SK-N-SH (cell line): Measurements from ENCODE around the gene ZFP64.

Experiments used
- CHD2 ChIP-seq: fragments of 150-350 bp; IDR thresholded peaks from 2 replicates; pipeline ENCODE4 v1.6.1; 2018; ENCODE audit warnings: low read length; ENCODE audit not compliant: partially characterized antibody
- EP300 ChIP-seq, 2 experiments: IDR thresholded peaks; 2 replicates each; pipeline versions ENCODE4 v1.4.0 to v1.6.1; 2012; ENCODE audit warnings: borderline replicate concordance in 1 of 2, low read depth in 1 of 2, low read length in 1 of 2
- EZH2phosphoT487 ChIP-seq: fragments of 200-600 bp; sonication (generic); IDR thresholded peaks from 2 replicates; pipeline ENCODE4 v1.6.1; 2017; ENCODE audit warnings: low read depth, mixed run types, mild to moderate bottlenecking, antibody characterized with exemption, moderate library complexity, borderline replicate concordance
- JUND ChIP-seq: IDR thresholded peaks from 2 replicates; pipeline ENCODE4 v1.4.0; 2012
- NRF1 ChIP-seq: IDR thresholded peaks from 2 replicates; pipeline ENCODE4 v1.6.1; 2012; ENCODE audit warnings: low read depth, mild to moderate bottlenecking, low read length
- POLR2AphosphoS5 ChIP-seq: IDR thresholded peaks from 2 replicates; pipeline ENCODE4 v1.6.1; 2012; ENCODE audit warnings: low read depth, low read length
- RAD21 ChIP-seq: IDR thresholded peaks from 2 replicates; pipeline ENCODE4 v1.6.1; 2012; ENCODE audit warnings: mild to moderate bottlenecking, low read length
- RFX5 ChIP-seq: IDR thresholded peaks from 2 replicates; pipeline ENCODE4 v1.6.1; 2012; ENCODE audit warnings: mild to moderate bottlenecking, improper control_type of control experiment, low read length
- TAF1 ChIP-seq: IDR thresholded peaks from 2 replicates; pipeline ENCODE4 v1.6.1; 2012; ENCODE audit warnings: low read depth, mild to moderate bottlenecking, low read length, moderate library complexity, borderline replicate concordance
- TEAD4 ChIP-seq: IDR thresholded peaks from 2 replicates; pipeline ENCODE4 v1.4.0; 2012; ENCODE audit warnings: mild to moderate bottlenecking, borderline replicate concordance; ENCODE audit not compliant: insufficient read depth
- USF1 ChIP-seq: IDR thresholded peaks from 2 replicates; pipeline ENCODE4 v1.4.0; 2012; ENCODE audit warnings: low read depth, borderline replicate concordance
- TF ChIP-seq, protein P1 (sequence below): fragments of 200-600 bp; sonication (generic); IDR thresholded peaks from 2 replicates; pipeline ENCODE4 v1.6.1; 2017; ENCODE audit warnings: antibody characterized with exemption, mild to moderate bottlenecking, moderate library complexity

DNA sequence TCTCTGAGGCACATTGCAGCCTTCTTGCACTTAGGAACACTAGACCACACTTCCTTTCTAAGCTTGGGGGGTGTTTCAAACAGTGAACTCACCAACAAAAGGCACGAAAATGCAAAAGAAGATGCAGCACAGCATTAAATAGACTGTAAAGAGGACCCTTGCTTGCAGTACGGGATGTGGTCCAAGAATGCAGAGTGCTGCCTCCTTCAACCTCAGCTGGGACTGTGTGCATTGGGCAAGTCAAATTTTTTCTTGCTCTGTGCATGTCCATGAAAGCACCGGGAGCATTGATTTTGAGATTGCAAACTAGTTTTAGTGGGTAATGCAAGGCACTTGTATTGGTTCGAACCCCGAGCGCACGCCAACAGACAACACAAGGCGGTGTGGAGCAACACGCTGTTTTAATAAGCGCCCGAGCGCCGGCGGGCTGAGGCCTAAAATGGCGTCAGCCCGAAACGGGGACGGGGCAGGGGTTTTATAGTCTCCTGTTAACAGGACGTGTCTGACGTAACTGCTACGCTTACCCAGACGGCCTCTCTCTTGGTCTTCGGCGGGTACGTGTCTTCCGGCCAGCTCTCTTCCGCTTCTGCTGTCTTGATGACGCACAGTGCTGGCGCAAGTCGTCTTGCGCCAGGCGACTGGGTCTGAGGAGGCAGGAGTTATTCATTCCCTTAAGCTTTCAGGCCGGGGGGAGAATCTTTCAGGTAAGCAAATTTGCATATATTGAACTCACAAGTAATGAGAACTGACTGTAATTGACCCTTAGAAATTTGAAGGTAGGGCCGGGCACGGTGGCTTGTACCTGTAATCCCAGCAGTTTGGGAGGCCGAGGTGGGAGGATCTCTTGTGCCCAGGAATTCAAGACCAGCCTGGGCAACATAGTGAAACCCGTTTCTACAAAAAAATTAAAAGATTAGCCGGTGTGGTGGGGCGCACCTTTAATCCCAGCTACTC is 18.7 kb upstream of the ZFP64 start:
- TF ChIP-seq JUND (no peak), EZH2phosphoT487 (no peak), TEAD4 (no peak), EP300 (IDR thresholded peaks at IDR 0.05; ENCODE audit: borderline replicate concordance in 1 of 2, low read depth in 1 of 2, low read length in 1 of 2) (no peak), RAD21 (no peak), TAF1 (no peak), CHD2 (no peak), NRF1 (no peak), USF1 (no peak), RFX5 (no peak), POLR2AphosphoS5 (no peak)
- TF ChIP-seq, protein P1, sequence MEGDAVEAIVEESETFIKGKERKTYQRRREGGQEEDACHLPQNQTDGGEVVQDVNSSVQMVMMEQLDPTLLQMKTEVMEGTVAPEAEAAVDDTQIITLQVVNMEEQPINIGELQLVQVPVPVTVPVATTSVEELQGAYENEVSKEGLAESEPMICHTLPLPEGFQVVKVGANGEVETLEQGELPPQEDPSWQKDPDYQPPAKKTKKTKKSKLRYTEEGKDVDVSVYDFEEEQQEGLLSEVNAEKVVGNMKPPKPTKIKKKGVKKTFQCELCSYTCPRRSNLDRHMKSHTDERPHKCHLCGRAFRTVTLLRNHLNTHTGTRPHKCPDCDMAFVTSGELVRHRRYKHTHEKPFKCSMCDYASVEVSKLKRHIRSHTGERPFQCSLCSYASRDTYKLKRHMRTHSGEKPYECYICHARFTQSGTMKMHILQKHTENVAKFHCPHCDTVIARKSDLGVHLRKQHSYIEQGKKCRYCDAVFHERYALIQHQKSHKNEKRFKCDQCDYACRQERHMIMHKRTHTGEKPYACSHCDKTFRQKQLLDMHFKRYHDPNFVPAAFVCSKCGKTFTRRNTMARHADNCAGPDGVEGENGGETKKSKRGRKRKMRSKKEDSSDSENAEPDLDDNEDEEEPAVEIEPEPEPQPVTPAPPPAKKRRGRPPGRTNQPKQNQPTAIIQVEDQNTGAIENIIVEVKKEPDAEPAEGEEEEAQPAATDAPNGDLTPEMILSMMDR, result no peak
